Activated CD4-positive, alpha-beta T cell treated with anti-CD3 and anti-CD28 coated beads, Interleukin-2, amount 10 ng/mL, durations not matched to agents 24 days and 14 days (primary cell): ENCODE data around the gene PEMT. TPM values are rescaled to one million over a fixed set of nuclear protein-coding genes. Genes with fewer than 3 reads are reported as not detected.
A peak's percentile ranks its signal among the peaks of the same experiment; 100 is the strongest.
"Not testable (repeated sequence)": the region's sequence is repeated elsewhere in the genome, so short reads cannot be mapped to it uniquely, and the experiment has no call there.

ENCODE experiments used
- DNase-seq: peaks from one replicate; pipeline ENCODE4 v3.0.0; 2022
- H3K27ac Mint-ChIP-seq: one replicate; pipeline ENCODE4 v1.8.0; 2022; ENCODE audit warnings: mild to moderate bottlenecking, mixed read lengths
- H3K27me3 Mint-ChIP-seq: one replicate; pipeline ENCODE4 v1.8.0; 2022; ENCODE audit warnings: mixed read lengths
- H3K36me3 Mint-ChIP-seq: one replicate; pipeline ENCODE4 v1.8.0; 2022; ENCODE audit warnings: low read depth, mild to moderate bottlenecking, mixed read lengths
- H3K4me1 Mint-ChIP-seq: one replicate; pipeline ENCODE4 v1.8.0; 2021; ENCODE audit warnings: mixed read lengths
- H3K4me3 Mint-ChIP-seq: one replicate; pipeline ENCODE4 v1.8.0; 2022; ENCODE audit warnings: mild to moderate bottlenecking, moderate library complexity, mixed read lengths
- H3K9me3 Mint-ChIP-seq: one replicate; pipeline ENCODE4 v1.8.0; 2021; ENCODE audit warnings: mixed read lengths
- intact Hi-C: fragments of 100-400 bp; cut with micrococcal nuclease; formaldehyde crosslinking; loops from one replicate; pipeline ENCODE4 v1.15.1; 2023
- total RNA-seq: library from RNA; stranded (reverse); gene quantifications from 2 replicates; pipeline ENCODE4 v1.2.3, GENCODE V29; 2022

PEMT gene
- total RNA-seq, 1 donor from 2014 or later = 45.5 TPM

DNA sequence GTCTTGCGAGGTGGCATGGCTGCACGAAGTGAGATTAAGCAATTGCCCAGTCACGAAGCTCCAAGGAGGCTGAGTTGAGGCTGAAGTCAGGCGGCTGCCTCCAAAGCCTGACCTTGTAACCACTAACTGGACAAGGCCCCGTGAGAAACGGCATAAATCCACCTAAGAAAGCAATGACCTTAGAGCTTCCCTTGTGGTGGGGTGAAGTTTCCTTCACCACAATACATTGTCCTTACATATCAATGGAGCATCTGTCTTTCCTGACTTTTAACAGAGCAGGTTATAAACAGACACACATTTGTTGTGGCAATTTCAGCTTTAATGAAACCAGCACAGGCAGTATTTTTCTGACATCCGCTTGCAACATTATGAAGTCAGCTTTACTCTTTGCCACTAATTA is 117.2 kb downstream of the PEMT start:
- DNase-seq = no peak
- H3K4me3 Mint-ChIP-seq = no peak overlapping the region
- no peak overlapping the region for H3K27ac Mint-ChIP-seq
- peaks cover 17% of the 10 kb centered on the region for H3K4me1 Mint-ChIP-seq
- H3K9me3 Mint-ChIP-seq = no peaks in the 10 kb centered on the region
- intact Hi-C loops = no loop called here
- H3K36me3 Mint-ChIP-seq = peaks cover 2% of the 10 kb centered on the region
- peaks cover 15% of the 10 kb centered on the region for H3K27me3 Mint-ChIP-seq

DNA sequence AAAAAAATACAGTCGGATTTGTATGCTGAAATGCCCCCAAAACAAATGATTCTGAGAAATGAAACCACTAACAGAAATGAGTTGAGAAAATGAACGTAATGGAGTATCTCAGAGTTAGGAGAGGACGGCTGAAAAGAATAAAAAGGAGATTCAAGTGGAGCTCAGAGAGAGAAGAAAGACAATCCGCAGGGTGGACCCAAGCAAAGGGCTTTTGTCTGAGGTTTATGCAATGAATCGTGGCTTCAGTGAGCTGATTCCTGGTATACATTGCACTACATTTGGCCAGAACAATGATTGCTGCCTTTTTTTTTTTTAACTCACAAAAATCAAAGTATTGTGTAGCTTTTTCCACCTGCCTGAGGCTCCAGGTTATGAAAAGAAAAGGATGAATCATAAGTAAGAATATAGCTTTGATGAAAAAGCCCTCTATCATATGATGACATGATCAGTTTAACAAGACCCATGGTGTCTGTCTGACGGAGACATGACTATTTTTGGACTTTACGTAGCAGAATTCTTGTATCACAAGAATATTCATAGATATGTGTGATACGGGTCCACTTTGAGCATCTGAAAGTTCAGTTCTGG is 119.1 kb downstream of the PEMT start:
- no peak for DNase-seq
- H3K27me3 Mint-ChIP-seq = peaks cover 24% of the 10 kb centered on the region
- H3K36me3 Mint-ChIP-seq = peaks cover 2% of the 10 kb centered on the region
- intact Hi-C loops = no loop called here
- H3K9me3 Mint-ChIP-seq = no peaks in the 10 kb centered on the region
- H3K4me1 Mint-ChIP-seq = peaks cover 5% of the 10 kb centered on the region
- H3K27ac Mint-ChIP-seq = peak overlapping the region; percentile 13
- H3K4me3 Mint-ChIP-seq = no peak overlapping the region

DNA sequence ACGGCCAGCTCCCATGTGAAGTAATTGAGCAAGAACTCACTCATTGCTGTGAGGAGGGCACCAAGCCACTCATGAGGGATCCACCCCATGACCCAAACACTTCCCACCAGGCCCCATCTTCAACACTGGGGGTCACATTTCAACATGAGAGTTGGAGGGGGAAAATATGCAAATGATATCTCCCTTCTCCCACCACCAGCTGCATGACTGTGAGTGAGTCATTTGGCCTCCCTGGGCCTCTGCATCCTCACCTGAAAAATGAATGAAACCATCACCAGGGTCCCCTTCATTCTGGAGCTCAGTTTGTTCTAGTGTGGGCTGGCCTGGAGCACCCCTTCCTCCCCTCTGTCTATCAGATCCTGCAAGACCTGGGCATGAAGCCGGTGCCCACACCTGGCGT is 121.5 kb downstream of the PEMT start:
- intact Hi-C loops = no loop called here
- no peak overlapping the region for H3K27ac Mint-ChIP-seq
- peaks cover 31% of the 10 kb centered on the region for H3K27me3 Mint-ChIP-seq
- no peaks in the 10 kb centered on the region for H3K36me3 Mint-ChIP-seq
- H3K4me1 Mint-ChIP-seq = no peaks in the 10 kb centered on the region
- DNase-seq = no peak
- no peaks in the 10 kb centered on the region for H3K9me3 Mint-ChIP-seq
- no peak overlapping the region for H3K4me3 Mint-ChIP-seq

DNA sequence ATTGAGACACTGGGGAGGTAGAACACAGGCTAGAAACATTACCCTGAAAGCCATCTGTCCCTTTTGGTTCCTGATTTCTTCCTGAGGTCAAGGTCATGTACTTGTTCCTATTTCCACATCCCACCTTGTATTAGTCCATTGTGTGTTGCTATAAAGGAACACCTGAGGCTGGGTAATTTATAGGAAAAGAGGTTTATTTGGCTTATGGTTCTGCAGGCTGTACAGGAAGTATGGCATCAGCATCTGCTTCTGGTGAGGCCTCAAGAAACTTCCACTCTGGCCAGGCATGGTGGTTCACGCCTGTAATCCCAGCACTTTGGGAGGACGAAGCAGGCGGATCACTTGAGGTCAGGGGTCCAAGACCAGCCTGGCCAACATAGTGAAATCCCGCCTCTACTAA is 122.2 kb downstream of the PEMT start:
- H3K27ac Mint-ChIP-seq = no peak overlapping the region
- H3K9me3 Mint-ChIP-seq = no peaks in the 10 kb centered on the region
- H3K4me1 Mint-ChIP-seq = no peaks in the 10 kb centered on the region
- peaks cover 31% of the 10 kb centered on the region for H3K27me3 Mint-ChIP-seq
- no peak for DNase-seq
- H3K4me3 Mint-ChIP-seq = no peak overlapping the region
- intact Hi-C loops = no loop called here
- H3K36me3 Mint-ChIP-seq = no peaks in the 10 kb centered on the region

DNA sequence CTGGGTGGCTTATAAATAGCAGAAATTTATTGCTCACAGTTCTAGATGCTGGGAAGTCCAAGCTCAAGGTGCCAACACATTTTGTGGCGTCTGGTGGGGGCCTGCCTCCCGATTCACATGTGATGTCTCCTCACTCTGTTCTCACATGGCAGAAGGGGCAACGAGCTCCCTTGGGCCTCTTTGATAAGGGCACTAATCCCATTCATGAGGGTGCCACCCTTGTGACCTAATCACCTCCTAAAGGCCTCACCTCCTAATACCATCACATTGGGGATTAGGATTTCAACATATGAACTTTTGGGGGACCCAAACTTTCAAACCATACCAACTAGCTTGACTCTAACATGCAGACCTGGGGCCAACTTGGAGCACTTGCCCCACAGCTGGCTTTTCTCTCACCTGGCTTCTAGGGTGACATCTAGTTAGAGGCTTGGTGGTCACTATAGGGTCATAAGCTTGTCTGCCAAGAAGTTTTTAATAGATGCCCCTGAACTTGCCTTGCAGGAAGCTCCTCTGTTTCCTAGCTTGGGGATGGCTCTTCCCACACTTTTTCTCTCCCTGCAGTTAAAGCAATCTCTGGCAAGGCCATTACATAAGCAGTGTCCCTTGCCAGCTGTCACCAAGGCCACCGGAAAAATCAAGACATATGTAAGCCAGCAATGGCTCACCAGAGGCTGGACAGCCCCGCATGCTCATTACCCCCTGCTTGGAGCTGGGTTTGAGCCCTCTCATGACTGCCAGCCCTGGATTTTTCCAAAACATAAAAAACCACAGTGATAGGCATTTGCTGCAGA is 123.1 kb downstream of the PEMT start:
- no peaks in the 10 kb centered on the region for H3K36me3 Mint-ChIP-seq
- no peak overlapping the region for H3K4me3 Mint-ChIP-seq
- no peak for DNase-seq
- intact Hi-C loops = no loop called here
- H3K4me1 Mint-ChIP-seq = no peaks in the 10 kb centered on the region
- H3K9me3 Mint-ChIP-seq = no peaks in the 10 kb centered on the region
- H3K27ac Mint-ChIP-seq = no peak overlapping the region
- H3K27me3 Mint-ChIP-seq = peaks cover 31% of the 10 kb centered on the region

DNA sequence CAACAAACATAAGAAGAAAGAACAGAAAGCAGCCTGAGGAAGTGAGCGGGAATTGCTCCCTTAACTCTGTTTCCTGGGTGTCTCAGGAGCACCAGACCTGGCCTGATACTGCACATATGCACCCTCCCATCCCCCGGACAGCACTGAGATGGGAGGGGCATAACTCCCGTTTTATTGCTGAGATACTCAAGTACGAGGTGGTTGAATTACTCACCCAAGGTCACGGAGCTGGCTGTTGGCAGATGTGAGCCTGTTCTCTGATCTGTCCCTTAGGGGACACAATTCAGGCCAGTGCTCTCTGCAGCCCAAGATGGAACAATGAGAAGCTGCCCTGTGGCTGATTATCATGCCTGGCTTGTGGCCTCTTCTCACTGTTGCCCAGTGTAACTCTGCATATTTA is 123.8 kb downstream of the PEMT start:
- Mint-ChIP-seq H3K36me3 (no peaks in the 10 kb centered on the region), H3K27me3 (peaks cover 24% of the 10 kb centered on the region), H3K4me3 (no peak overlapping the region), H3K9me3 (no peaks in the 10 kb centered on the region), H3K27ac (no peak overlapping the region), H3K4me1 (no peaks in the 10 kb centered on the region)
- intact Hi-C loops = no loop called here
- DNase-seq = no peak

DNA sequence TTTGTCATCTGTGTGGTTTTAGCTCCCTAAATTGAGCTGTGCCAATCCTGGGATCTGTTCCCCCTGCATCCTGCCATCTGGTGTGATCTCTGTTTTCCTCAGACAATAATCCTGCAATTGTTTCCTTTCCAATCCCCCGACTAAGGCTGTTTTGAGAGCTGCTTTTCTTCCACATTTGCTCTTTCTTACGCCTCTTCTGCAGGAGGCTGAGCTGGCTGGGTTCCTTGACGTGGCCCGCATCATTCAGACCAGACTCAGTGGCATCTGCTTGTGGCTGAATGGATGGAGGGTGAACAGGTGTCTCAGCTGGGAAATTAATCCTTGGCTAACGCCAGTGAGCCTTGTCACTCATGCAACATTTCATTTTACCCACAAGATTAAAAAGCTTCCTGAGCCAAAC is 124.5 kb downstream of the PEMT start:
- no peak for DNase-seq
- Mint-ChIP-seq H3K27ac (no peak overlapping the region), H3K4me1 (no peaks in the 10 kb centered on the region), H3K36me3 (no peaks in the 10 kb centered on the region), H3K27me3 (peaks cover 20% of the 10 kb centered on the region), H3K4me3 (no peak overlapping the region), H3K9me3 (no peaks in the 10 kb centered on the region)
- intact Hi-C loops = no loop called here

DNA sequence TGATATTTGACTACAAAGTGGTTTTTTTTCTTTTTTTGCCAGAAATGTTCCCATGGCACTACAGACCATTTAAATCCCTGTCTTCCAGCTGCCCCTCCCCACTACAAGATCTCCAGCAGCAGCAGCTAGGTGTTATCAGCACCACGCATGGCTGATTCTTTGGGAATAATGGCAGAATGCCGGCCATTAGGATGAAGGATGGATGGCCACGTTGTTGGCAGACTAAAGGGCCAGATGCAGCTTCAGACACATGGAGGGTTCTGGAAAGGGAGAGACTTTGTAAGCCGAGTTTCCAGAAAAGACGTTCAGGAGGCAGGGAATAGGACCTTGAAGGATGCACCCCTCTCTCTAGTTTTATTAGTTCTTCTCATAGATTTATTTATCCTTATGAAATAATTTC is 125.0 kb downstream of the PEMT start:
- Mint-ChIP-seq H3K4me3 (no peak overlapping the region), H3K36me3 (no peaks in the 10 kb centered on the region), H3K27ac (no peak overlapping the region), H3K4me1 (no peaks in the 10 kb centered on the region), H3K27me3 (peaks cover 18% of the 10 kb centered on the region), H3K9me3 (no peaks in the 10 kb centered on the region)
- no peak for DNase-seq
- intact Hi-C loops = no loop called here

DNA sequence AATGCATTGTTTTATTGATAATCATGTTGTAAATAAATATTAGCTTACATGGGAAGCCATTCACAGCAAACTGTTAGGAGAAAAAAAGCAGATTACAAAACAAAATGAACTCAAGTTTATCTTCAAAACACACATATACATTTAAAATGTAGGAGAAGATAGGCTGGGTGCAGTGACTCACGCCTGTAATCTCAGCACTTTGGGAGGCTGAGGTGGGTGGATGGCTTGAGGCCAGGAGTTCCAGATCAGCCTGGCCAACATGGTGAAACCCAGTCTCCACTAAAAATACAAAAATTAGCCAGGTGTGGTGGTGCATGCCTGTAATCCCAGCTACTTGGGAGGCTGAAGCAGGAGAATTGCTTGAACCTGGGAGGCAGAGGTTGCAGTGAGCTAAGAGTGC is 125.6 kb downstream of the PEMT start:
- intact Hi-C loops, H3K9me3 Mint-ChIP-seq, H3K4me1 Mint-ChIP-seq, H3K27ac Mint-ChIP-seq, DNase-seq, H3K4me3 Mint-ChIP-seq, H3K36me3 Mint-ChIP-seq: not testable (repeated sequence)
- H3K27me3 Mint-ChIP-seq = peaks cover 18% of the 10 kb centered on the region

DNA sequence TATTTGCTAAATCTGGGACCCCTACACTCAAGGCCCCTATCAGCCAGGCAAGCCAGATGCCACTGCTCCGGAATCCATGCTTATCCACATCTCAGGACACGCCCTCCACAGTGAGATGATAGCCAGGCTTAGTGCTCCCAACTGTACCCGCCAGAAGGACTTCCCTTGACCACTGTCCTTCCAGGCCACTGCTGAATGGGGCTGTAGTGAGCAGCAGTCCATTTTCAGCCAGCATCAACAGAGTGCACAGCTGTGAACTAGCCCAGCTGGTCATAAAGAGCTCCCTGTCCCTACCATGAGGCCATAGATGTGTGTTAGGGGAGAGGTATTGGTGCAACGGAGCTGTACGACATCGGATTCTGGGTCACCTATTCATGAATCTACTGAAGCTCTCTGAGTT is 127.7 kb downstream of the PEMT start:
- H3K4me1 Mint-ChIP-seq = no peaks in the 10 kb centered on the region
- DNase-seq = no peak
- intact Hi-C loops = no loop called here
- no peak overlapping the region for H3K4me3 Mint-ChIP-seq
- H3K27me3 Mint-ChIP-seq = peaks cover 18% of the 10 kb centered on the region
- no peak overlapping the region for H3K27ac Mint-ChIP-seq
- no peaks in the 10 kb centered on the region for H3K36me3 Mint-ChIP-seq
- H3K9me3 Mint-ChIP-seq = peaks cover 7% of the 10 kb centered on the region

DNA sequence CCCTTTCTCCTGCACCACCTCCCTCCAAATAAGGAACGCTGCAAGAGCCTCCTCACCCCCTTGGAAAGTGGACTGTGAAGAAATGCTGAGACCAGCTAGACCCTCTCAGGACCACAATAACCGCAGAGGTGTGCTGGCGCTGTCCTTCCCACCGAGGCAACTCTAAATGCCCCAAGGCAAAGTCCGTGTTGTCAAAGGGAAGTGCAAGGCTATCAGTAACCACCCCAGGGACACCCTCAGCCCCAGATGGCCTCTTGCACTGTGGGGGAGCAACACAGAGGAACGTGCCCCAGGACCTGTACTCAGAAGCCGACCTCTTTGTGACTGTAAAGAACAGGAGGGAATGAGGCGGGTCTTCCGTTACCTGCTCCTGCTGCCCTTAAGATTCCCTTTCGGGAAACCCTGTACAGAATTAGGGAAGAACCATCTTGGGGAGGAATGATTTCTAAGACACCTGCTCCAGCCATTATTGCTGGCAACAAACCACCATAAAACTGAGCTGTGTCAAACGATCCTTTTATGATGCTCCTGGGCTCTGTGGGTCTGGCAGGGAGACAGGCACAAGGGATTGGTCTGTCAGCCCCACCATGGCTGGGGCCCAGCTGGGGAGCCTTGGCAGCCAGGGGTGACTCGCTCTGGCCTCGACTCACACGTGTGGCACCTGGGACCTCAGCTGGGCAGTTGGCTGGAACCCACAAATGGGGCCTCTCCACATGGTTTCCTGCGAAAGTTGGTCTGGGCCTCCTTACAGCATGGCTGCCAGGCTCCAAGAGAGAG is 129.3 kb downstream of the PEMT start:
- Mint-ChIP-seq H3K27me3 (peaks cover 9% of the 10 kb centered on the region), H3K27ac (no peak overlapping the region), H3K4me1 (no peaks in the 10 kb centered on the region), H3K36me3 (no peaks in the 10 kb centered on the region), H3K9me3 (peaks cover 7% of the 10 kb centered on the region), H3K4me3 (no peak overlapping the region)
- DNase-seq = no peak
- intact Hi-C loops = no loop called here

DNA sequence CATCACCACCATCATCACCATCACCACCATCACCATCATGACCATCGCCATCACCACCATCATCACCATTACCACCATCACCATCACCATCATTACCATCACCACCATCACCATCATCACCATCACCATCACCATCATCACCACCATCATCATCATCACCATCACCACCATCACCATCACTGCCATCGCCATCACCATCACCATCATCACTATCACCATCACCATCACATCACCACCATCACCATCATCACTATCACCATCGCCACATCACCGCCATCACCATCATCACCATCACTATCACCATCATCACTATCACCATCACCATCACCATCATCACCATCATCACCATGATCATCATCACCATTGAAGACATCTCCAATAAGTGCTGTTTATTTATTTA is 131.5 kb downstream of the PEMT start:
- Mint-ChIP-seq H3K4me3 (no peak overlapping the region), H3K4me1 (no peaks in the 10 kb centered on the region), H3K36me3 (no peaks in the 10 kb centered on the region), H3K27ac (no peak overlapping the region), H3K27me3 (peaks cover 3% of the 10 kb centered on the region), H3K9me3 (peaks cover 7% of the 10 kb centered on the region)
- intact Hi-C loops = no loop called here
- no peak for DNase-seq

DNA sequence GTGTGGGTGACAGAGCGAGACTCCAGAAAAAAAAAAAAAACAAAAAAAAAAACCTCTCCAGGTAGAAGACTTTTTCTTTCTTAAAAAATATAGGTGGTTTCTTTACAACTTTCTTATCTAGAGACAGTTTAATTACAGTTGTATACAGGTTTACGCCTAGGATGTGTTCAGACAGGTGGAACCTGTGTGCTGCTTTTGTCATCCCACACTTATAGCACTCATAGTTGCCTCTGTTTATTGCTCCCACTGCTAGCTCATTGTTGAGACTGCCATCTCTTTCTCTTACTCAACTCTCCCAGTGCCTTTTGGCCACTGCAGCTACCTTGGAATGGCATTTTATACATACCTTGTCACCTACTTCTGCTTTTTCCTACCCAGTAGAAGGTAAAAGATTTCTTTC is 133.8 kb downstream of the PEMT start:
- peaks cover 7% of the 10 kb centered on the region for H3K9me3 Mint-ChIP-seq
- DNase-seq = no peak
- H3K27ac Mint-ChIP-seq = no peak overlapping the region
- no peaks in the 10 kb centered on the region for H3K4me1 Mint-ChIP-seq
- intact Hi-C loops = no loop called here
- no peaks in the 10 kb centered on the region for H3K36me3 Mint-ChIP-seq
- H3K27me3 Mint-ChIP-seq = peaks cover 3% of the 10 kb centered on the region
- no peak overlapping the region for H3K4me3 Mint-ChIP-seq

DNA sequence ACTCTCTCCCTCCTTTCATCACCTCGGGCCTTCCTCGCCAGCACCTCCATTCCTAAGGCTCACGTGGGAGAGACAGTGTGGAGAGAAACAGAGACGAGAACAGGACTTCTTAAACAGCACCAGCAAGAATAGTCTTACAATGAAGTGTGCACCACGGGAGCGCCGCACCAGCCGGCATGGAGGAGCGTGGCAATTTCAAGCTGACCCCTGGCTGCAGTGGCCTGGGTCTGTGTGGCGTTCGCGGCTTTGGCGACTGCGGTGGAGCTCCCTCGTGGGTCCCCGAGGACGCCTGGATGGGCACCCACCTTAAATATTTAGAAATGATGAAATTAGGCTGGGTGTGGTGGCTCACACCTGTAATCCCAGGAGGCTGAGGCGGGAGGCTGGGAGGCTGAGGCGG is 135.3 kb downstream of the PEMT start:
- Mint-ChIP-seq H3K36me3 (no peaks in the 10 kb centered on the region), H3K27me3 (peaks cover 3% of the 10 kb centered on the region), H3K4me3 (no peak overlapping the region), H3K27ac (no peak overlapping the region), H3K4me1 (no peaks in the 10 kb centered on the region), H3K9me3 (peaks cover 7% of the 10 kb centered on the region)
- no peak for DNase-seq
- intact Hi-C loops = no loop called here
